Neuron (in vitro differentiated cells): Measurements from ENCODE around the gene GUK1.

Experiments used
- H2AFZ ChIP-seq: one replicate; pipeline ENCODE4 v1.6.1; 2013; ENCODE audit warnings: low read depth, mild to moderate bottlenecking, inconsistent platforms, low read length, moderate library complexity
- H3K27me3 ChIP-seq: one replicate; pipeline ENCODE4 v1.6.1; 2013; ENCODE audit warnings: low read length; ENCODE audit not compliant: insufficient read depth
- H3K36me3 ChIP-seq: one replicate; pipeline ENCODE4 v1.6.1; 2013; ENCODE audit warnings: low read length; ENCODE audit not compliant: insufficient read depth
- H3K4me1 ChIP-seq: one replicate; pipeline ENCODE4 v1.6.1; 2013; ENCODE audit warnings: low read length; ENCODE audit not compliant: insufficient read depth
- H3K4me3 ChIP-seq: 2 replicates; pipeline ENCODE4 v1.5.1; 2013; ENCODE audit warnings: mild to moderate bottlenecking, low read length, moderate library complexity
- H3K9me3 ChIP-seq: one replicate; pipeline ENCODE4 v1.6.1; 2013; ENCODE audit warnings: low read length

GUK1 gene

DNA sequence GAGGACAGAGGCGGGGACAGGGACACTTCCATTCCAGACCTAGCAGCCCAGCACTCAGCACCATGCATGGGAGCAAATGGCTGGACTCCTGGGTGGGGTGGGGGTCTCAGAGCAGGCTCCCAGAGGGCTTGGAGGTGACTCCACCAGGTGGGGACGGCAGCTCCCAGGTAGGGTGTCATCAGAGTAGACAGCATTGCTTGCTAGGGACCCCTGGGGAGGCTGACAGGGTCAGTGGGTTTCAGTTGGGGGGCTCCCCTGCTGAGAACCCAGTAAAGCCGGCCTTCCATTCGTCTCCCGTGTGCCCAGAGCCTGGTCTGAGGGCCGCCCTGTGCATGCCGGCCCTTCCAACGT is 4.9 kb downstream of the GUK1 start:
- Histone ChIP-seq H3K36me3 (peaks cover 32% of the 10 kb centered on the region), H3K9me3 (no peaks in the 10 kb centered on the region), H3K27me3 (no peaks in the 10 kb centered on the region), H3K4me3 (no peak overlapping the region), H3K4me1 (peaks cover 29% of the 10 kb centered on the region), H2AFZ (no peak overlapping the region)

DNA sequence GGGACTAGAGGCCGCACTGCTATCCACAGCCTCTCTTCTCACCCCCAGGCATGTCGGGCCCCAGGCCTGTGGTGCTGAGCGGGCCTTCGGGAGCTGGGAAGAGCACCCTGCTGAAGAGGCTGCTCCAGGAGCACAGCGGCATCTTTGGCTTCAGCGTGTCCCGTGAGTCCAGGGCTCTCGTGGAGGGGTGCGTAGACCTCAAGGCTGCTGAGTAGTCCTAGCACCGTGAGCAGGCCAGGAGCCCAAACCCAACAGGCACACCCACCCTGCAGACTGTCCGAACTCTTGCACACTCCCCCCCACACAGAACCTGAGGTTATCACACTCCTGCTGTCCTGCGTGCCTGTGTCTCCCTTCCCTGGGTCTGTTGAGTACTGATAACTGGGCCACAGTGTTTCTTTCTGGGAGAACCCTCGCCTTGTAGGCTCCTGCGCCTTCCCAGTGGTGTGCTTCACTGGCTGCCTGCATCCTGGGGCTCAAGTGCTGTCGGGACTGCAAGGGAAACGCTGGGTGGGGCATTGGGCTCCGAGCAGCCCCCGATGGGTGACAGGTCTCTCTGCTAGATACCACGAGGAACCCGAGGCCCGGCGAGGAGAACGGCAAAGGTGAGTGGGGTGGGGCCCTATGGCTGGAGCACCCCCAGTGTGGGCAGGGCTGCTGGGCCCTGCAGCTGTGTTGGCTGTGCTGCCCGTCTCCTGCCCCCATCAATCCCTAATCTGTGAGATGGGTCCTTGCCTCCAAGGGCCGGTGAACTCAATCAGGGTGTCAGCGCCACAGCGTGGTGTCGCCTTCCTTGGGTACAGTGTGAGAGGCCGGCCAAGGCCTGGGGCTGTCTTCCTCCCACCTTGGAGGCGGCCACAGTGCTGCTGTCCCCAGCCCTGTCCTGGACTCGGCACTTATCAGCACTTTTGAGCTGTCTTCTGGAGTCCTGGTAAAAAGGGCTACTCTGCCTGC is 5.7 kb downstream of the GUK1 start:
- Histone ChIP-seq H3K27me3 (no peaks in the 10 kb centered on the region), H2AFZ (no peak overlapping the region), H3K9me3 (no peaks in the 10 kb centered on the region), H3K36me3 (peaks cover 32% of the 10 kb centered on the region), H3K4me3 (no peak overlapping the region), H3K4me1 (peaks cover 29% of the 10 kb centered on the region)

DNA sequence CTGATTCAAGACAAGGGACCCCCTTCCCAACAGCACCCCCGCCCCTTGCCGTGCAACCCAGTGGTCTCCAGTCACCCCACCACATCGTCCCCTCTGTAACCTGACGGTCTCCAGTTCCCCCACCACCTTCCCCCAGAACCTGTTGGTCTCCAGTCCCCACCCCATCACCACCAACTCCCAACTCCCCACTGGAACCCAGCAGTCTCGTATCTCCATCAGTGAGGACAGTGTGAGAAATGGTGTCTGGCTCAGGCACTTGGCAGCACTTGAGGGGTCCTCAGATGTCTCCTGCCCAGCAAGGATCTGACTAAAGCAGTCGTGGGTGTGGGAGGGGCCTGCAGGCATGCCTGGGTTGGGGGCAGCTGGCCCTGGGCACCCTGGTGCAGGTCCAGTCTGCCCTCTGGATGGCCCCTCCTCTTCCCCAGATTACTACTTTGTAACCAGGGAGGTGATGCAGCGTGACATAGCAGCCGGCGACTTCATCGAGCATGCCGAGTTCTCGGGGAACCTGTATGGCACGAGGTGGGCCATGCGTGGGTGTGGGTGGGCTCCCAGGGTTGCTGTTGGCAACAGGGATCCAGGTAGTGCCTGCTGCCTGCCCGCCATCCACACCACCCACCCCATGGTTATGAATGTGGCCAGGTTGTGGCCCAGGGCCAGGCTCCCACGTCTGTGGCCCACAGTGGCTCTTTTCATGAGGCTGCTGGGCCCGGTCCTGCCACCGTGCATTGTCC is 6.5 kb downstream of the GUK1 start:
- peaks cover 32% of the 10 kb centered on the region for H3K36me3 ChIP-seq
- H2AFZ ChIP-seq = no peak overlapping the region
- H3K9me3 ChIP-seq = no peaks in the 10 kb centered on the region
- no peak overlapping the region for H3K4me3 ChIP-seq
- H3K27me3 ChIP-seq = no peaks in the 10 kb centered on the region
- H3K4me1 ChIP-seq = peaks cover 21% of the 10 kb centered on the region

DNA sequence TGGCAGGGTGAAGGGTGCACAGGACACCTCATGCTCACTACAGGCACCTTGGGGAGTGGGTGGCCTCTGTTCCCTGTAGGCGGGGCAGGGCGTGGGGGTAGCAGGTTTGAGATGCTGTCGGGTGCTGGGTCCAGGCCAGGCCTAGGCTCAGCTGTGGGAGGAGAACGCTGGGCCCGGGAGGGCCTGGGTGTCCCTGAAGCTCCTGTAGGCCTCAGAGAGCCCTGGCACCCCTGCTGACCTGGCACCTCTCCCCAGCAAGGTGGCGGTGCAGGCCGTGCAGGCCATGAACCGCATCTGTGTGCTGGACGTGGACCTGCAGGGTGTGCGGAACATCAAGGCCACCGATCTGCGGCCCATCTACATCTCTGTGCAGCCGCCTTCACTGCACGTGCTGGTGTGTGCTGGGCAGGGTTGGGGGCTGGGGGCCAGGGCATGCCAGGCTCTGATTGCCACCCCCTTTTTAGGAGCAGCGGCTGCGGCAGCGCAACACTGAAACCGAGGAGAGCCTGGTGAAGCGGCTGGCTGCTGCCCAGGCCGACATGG is 7.1 kb downstream of the GUK1 start:
- Histone ChIP-seq H2AFZ (no peak overlapping the region), H3K9me3 (no peaks in the 10 kb centered on the region), H3K4me1 (peaks cover 14% of the 10 kb centered on the region), H3K4me3 (no peak overlapping the region), H3K36me3 (peaks cover 32% of the 10 kb centered on the region), H3K27me3 (no peaks in the 10 kb centered on the region)

DNA sequence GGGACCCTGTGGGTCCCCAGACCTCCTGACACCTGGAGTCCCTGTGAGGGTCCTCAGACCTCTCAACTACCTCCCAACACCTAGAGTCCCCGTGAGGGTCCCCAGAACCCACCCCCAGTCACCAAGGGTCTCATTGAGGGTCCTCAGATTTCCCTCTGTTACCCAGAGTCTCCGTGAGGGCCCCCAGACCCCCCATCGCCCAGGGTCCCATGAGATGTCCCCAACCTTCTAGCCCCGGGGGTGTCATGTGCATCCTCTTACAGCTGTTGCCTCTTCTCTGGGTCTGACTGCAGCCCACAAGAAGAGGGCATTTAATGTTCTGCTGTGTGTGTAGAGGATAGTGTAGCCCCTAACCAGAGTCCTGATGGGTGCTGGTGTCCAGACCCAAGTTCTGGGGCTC is 7.7 kb downstream of the GUK1 start:
- H3K4me3 ChIP-seq = no peak overlapping the region
- H3K27me3 ChIP-seq = no peaks in the 10 kb centered on the region
- H2AFZ ChIP-seq = no peak overlapping the region
- H3K4me1 ChIP-seq = peaks cover 14% of the 10 kb centered on the region
- H3K9me3 ChIP-seq = no peaks in the 10 kb centered on the region
- peaks cover 32% of the 10 kb centered on the region for H3K36me3 ChIP-seq

DNA sequence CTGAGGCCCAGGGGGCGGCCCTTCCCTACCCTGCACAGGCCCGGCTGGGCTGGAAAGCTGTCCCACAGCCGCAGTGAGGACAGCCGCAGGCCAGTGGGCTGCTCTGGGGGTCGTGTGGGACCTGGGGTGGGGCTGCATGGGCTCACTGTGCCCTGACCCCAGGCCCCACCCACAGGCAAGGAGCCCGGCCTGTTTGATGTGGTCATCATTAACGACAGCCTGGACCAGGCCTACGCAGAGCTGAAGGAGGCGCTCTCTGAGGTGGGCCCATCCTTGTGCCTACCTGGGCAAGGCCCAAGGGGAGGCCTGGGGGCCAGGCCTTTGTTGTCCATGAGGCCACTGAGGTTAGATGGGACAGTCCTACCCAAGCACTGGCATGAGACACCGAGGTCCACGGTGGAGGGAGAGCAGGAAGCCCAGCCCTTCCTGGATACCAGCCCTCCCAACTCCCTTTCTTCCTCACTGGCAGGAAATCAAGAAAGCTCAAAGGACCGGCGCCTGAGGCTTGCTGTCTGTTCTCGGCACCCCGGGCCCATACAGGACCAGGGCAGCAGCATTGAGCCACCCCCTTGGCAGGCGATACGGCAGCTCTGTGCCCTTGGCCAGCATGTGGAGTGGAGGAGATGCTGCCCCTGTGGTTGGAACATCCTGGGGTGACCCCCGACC is 8.2 kb downstream of the GUK1 start:
- H2AFZ ChIP-seq = no peak overlapping the region
- H3K4me3 ChIP-seq = no peak overlapping the region
- no peaks in the 10 kb centered on the region for H3K27me3 ChIP-seq
- H3K36me3 ChIP-seq = peaks cover 32% of the 10 kb centered on the region
- H3K9me3 ChIP-seq = no peaks in the 10 kb centered on the region
- peaks cover 14% of the 10 kb centered on the region for H3K4me1 ChIP-seq

DNA sequence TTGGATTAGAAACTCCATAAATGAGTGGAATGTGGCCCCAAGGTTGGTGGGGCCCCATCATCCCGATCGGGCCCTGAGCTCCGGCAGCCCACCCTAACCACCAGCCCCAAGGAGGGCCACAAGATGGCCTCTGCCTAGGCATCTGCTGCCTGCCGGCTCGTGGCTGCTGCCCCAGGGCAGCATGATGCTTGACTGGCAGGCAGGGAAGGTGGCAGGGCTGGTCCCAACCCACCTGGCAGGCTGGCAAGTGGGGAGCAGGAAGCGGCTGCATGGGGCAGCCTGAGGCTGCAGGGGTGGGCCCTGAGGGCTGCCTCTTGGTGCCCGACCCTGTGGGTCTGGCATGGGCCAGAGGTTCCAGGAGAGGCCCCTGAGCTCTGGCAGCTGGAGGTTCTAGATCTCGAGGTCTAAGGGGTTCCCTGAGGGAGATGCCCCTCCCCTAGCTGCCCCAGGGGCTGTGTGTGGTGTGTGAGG is 8.9 kb downstream of the GUK1 start:
- peaks cover 14% of the 10 kb centered on the region for H3K4me1 ChIP-seq
- no peak overlapping the region for H3K4me3 ChIP-seq
- no peaks in the 10 kb centered on the region for H3K27me3 ChIP-seq
- H3K9me3 ChIP-seq = no peaks in the 10 kb centered on the region
- peaks cover 32% of the 10 kb centered on the region for H3K36me3 ChIP-seq
- no peak overlapping the region for H2AFZ ChIP-seq

DNA sequence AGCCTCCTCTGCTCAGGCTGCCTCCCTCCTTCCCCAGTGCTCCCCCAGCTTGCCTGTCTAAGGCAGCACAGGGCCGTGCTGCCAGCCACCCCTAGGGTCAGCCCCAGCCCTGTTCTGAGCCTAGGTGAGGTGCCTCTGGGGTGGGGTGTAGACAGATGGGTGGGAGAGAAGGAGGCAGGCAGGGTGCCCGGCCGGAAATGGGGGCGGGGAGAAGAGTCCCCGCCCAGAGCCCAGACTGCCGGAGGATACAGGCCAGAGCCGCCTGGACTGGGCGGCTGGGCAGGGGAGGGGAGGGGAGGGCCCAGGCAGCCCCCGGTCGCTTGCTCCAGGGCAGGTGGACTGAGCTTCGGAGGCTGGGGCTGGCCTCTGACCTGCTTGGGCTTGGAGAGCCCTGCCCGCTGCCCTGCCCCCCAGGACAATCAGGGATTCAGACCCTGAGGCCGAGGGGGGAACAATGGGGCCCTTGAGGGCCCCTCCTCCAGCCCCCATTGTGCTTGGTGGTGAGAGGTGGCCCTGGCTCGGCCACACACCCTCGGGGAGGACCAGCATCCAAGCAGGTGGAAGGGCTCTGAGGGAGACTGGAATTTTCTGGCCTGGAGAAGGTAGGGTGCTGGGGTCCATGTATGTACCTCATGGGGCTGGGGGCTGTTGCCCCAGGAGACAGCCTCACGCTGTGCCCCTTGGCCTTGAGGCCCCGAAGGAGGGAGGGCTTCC is 9.5 kb downstream of the GUK1 start, which contains the start of gene GJC2:
TSS of gene GJC2 (plus strand) at position 525 of the 714 bp plus-strand sequence. CDS start 7,829 bp downstream, outside the sequence.
- H3K4me3 ChIP-seq = no peak within 1 kb of the TSS
- H2AFZ ChIP-seq = no peak within 1 kb of the TSS
- peaks cover 14% of the 10 kb centered on the region for H3K4me1 ChIP-seq
- H3K27me3 ChIP-seq = no peaks in the 10 kb centered on the region
- no peaks in the 10 kb centered on the region for H3K9me3 ChIP-seq
- H3K36me3 ChIP-seq = peaks cover 32% of the 10 kb centered on the region

DNA sequence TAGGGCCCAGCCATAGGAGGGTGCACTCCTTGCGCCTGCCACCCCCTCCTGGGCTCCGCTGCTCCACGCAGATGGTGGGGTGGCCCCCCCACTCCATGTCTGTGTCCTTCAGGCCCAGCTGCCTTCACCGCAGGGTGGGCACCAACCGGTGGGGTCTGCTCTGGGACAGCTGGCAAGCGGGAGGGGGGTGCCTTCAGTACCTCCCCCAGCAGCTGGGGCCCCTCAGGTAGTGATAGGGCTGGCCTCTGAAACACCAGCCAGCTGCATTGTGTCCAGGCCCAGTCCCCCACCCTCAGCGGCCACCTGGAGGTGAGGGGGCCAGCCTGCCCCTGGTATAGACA is 10.0 kb downstream of the GUK1 start:
- Histone ChIP-seq H3K4me1 (peaks cover 14% of the 10 kb centered on the region), H3K36me3 (peaks cover 31% of the 10 kb centered on the region), H3K27me3 (no peaks in the 10 kb centered on the region), H2AFZ (no peak overlapping the region), H3K9me3 (no peaks in the 10 kb centered on the region), H3K4me3 (no peak overlapping the region)

DNA sequence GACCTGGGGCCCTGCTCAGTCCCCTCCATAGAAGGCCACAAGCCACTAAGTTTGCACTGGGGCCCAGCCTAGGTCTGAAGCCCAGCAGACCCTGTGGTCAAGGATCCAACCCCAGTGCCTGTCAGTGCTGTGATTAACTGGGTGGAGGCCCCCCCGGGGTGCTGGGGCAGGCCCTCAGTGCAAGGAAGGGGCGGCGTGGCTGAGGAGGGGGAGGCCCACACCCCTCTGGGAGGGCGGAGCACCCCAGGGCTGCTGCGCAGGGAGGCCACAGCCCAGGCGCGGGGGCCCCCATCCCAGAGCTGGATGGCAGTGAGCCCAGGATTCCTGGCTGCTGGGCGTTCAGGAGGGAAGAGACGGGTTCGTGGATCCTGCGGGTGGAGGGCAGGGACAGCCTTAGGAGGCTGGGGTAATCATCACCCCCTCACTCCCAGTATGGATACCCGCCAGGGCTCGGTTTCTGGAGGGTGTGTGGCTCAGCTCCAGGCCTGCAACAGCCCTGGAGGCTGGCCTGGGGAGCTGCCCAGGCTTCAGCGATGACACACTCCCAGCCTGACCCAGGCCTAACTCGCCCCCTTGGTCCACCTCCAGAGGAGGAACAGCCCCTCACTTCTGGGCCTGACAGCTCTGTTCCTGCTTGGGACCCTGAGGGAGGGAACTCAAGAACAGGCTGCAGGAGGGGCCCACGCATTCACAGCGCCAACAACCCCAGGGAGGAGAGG is 10.5 kb downstream of the GUK1 start:
- Histone ChIP-seq H2AFZ (no peak overlapping the region), H3K9me3 (no peaks in the 10 kb centered on the region), H3K4me1 (peaks cover 14% of the 10 kb centered on the region), H3K4me3 (no peak overlapping the region), H3K27me3 (no peaks in the 10 kb centered on the region), H3K36me3 (peaks cover 25% of the 10 kb centered on the region)

DNA sequence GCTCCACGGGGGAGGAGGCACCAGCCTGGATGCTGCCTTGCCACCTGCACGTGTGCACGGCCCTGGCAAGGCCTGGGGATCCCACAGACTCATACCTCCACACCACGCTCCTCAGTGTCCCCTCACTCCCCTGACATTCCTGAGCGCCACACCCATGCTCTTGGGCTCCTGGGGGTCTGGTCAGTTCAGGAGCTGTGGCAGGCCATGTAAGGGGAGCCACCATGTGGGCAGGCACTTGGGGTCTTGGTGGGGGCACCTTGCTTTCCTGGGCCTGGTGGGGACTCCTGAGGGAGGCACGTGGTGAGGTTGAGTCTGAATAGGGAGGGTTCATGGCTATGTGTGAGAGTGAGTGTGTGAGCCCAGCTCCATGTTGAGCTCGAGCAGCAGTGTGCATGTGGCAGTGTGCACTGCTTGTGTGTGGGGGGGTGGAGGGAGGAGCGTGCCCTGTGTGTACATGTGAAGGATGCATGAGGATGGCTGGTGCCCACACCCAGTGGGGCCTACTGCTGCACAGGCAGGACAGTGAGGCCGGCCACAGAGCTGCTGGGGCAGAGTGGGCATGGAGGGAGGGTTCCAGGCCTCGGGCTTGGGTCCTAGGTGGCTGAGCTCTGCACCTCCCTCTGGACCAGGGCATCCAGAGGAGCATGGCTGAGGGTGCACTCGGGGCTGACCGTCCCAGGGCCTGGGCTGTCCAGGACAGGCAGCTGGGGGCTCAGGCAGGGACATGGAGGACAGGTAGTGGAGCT is 11.3 kb downstream of the GUK1 start:
- peaks cover 14% of the 10 kb centered on the region for H3K4me1 ChIP-seq
- H2AFZ ChIP-seq = no peak overlapping the region
- no peaks in the 10 kb centered on the region for H3K9me3 ChIP-seq
- H3K4me3 ChIP-seq = no peak overlapping the region
- H3K27me3 ChIP-seq = no peaks in the 10 kb centered on the region
- peaks cover 20% of the 10 kb centered on the region for H3K36me3 ChIP-seq
